Vagina (tissue), 2 donors: ENCODE measurements around the gene IQCN.

Experiments used
- POLR2A ChIP-seq, 2 donors: fragments of 450-650 bp; IDR thresholded peaks; one replicate each; pipeline ENCODE4 v1.6.1; 2017; ENCODE audit warnings: antibody characterized with exemption in 2 of 2, mild to moderate bottlenecking in 2 of 2, moderate library complexity in 2 of 2
- POLR2AphosphoS5 ChIP-seq, 2 donors: sonication (generic); formaldehyde crosslinking; IDR thresholded peaks; one replicate each; pipeline ENCODE4 v1.9.0; 2017; ENCODE audit warnings: antibody characterized with exemption in 2 of 2, mild to moderate bottlenecking in 2 of 2, low read depth in 1 of 2; ENCODE audit not compliant: insufficient read depth in 1 of 2
- TF ChIP-seq, protein P1 (sequence below), 3 experiments: fragments of 450-650 bp in 2 of 3; fragments of 200-600 bp in 1 of 3; sonication (generic) in 1 of 3; IDR thresholded peaks; one replicate each; pipeline ENCODE4 v1.5.1; 2017 to 2019; ENCODE audit warnings: antibody characterized with exemption in 3 of 3, mild to moderate bottlenecking in 2 of 3, moderate library complexity in 2 of 3

DNA sequence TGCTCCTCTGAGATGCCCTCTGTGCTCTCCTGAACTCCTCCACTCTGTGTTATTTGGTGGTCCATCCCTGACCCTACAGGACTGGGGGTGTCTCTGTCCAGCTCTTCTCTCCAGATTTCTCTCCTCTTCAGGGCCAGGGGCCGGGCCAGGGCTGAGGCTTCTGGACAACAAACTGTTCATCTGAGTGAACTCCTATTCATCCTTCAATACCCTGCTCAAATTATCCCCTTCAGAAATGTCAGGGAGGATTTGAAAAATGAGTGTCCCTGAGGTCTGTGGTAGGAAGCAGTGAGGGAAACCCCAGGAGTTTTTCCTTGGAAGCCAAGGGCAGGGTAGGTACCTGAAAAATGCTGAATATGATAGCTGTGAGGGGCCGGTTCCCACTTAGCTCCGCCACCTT is 55.7 kb downstream of the IQCN start:
- TF ChIP-seq, protein P1, sequence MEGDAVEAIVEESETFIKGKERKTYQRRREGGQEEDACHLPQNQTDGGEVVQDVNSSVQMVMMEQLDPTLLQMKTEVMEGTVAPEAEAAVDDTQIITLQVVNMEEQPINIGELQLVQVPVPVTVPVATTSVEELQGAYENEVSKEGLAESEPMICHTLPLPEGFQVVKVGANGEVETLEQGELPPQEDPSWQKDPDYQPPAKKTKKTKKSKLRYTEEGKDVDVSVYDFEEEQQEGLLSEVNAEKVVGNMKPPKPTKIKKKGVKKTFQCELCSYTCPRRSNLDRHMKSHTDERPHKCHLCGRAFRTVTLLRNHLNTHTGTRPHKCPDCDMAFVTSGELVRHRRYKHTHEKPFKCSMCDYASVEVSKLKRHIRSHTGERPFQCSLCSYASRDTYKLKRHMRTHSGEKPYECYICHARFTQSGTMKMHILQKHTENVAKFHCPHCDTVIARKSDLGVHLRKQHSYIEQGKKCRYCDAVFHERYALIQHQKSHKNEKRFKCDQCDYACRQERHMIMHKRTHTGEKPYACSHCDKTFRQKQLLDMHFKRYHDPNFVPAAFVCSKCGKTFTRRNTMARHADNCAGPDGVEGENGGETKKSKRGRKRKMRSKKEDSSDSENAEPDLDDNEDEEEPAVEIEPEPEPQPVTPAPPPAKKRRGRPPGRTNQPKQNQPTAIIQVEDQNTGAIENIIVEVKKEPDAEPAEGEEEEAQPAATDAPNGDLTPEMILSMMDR (IDR thresholded peaks at IDR 0.05): no peak
- TF ChIP-seq POLR2A (IDR thresholded peaks at IDR 0.05) (no peak), POLR2AphosphoS5 (IDR thresholded peaks at IDR 0.05; ENCODE audit: insufficient read depth in 1 of 2, low read depth in 1 of 2) (no peak)
